Endothelial cell of umbilical vein (primary cell): ENCODE data around the gene PCGF5.

Experiments
- CTCF ChIP-seq, 2 donors: IDR thresholded peaks; 1 replicate in 1 of 2; 2 replicates in 1 of 2; pipeline ENCODE4 v1.5.1; 2011; ENCODE audit warnings: low read length in 2 of 2, mild to moderate bottlenecking in 2 of 2, moderate library complexity in 2 of 2, control low read depth in 1 of 2, inconsistent platforms in 1 of 2, low read depth in 1 of 2; ENCODE audit not compliant: insufficient read depth in 1 of 2; ENCODE audit errors: extremely low read depth in 1 of 2
- EZH2 ChIP-seq: IDR thresholded peaks from 2 replicates; pipeline ENCODE4 v1.6.1; 2012; ENCODE audit warnings: borderline replicate concordance, low read depth, mild to moderate bottlenecking, moderate library complexity, low read length, inconsistent platforms; ENCODE audit not compliant: severe bottlenecking
- FOS ChIP-seq: IDR thresholded peaks from 2 replicates; pipeline ENCODE4 v1.6.1; 2011; ENCODE audit warnings: mild to moderate bottlenecking, low read length, moderate library complexity, borderline replicate concordance; ENCODE audit not compliant: insufficient read depth
- GATA2 ChIP-seq: IDR thresholded peaks from 2 replicates; pipeline ENCODE4 v1.7.0; 2011; ENCODE audit warnings: low read depth, mild to moderate bottlenecking, moderate library complexity, mixed read lengths, low read length; ENCODE audit not compliant: insufficient read length, insufficient read depth
- JUN ChIP-seq: IDR thresholded peaks from 2 replicates; pipeline ENCODE4 v1.6.1; 2011; ENCODE audit warnings: borderline replicate concordance, low read depth; ENCODE audit not compliant: insufficient read length, insufficient read depth
- MAX ChIP-seq: IDR thresholded peaks from 2 replicates; pipeline ENCODE4 v1.6.1; 2011; ENCODE audit not compliant: insufficient read depth, insufficient read length
- MYC ChIP-seq: IDR thresholded peaks from one replicate; pipeline ENCODE4 v1.6.1; 2011; ENCODE audit warnings: mild to moderate bottlenecking, low read depth, low read length
- POLR2A ChIP-seq: IDR thresholded peaks from 2 replicates; pipeline ENCODE4 v1.6.1; 2012; ENCODE audit warnings: low read depth, mild to moderate bottlenecking, control low read depth, low read length
- POLR2AphosphoS5 ChIP-seq: IDR thresholded peaks from 2 replicates; pipeline ENCODE4 v1.6.1; 2012; ENCODE audit warnings: low read depth, mild to moderate bottlenecking, control low read depth, low read length, moderate library complexity; ENCODE audit not compliant: insufficient read depth

GRCh38 chr10:91206837-91207474 is 13.5 kb upstream of the PCGF5 start:
- TF ChIP-seq MAX (no peak), CTCF (IDR thresholded peaks at IDR 0.05; ENCODE audit: extremely low read depth in 1 of 2, insufficient read depth in 1 of 2, low read depth in 1 of 2, low read length in 2 of 2) (no peak), POLR2A (no peak), FOS (no peak), GATA2 (no peak), POLR2AphosphoS5 (no peak), EZH2 (no peak), MYC (no peak), JUN (no peak)
